GM19397 (cell line): Measurements from ENCODE around the gene EPM2A.

Experiments used
- ATAC-seq: cut with Tn5 transposase; IDR thresholded peaks from one replicate; pipeline ENCODE4 v1.9.1; 2021; ENCODE audit warnings: mild to moderate bottlenecking, moderate library complexity; ENCODE audit not compliant: unreplicated experiment

EPM2A gene

GRCh38 chr6:145608850-145609249, 126.5 kb downstream of the EPM2A start:
- ATAC-seq, result no peak

GRCh38 chr6:145603991-145604390, 131.3 kb downstream of the EPM2A start:
- ATAC-seq, result no peak

GRCh38 chr6:145603424-145603833, 131.9 kb downstream of the EPM2A start:
- ATAC-seq, result no peak

GRCh38 chr6:145602726-145603326, 132.5 kb downstream of the EPM2A start:
- no peak for ATAC-seq

GRCh38 chr6:145601397-145601796, 133.9 kb downstream of the EPM2A start:
- ATAC-seq, result no peak

- no peak for ATAC-seq
Observed at GRCh38 chr6:145600299-145600698, 135.0 kb downstream of the EPM2A start.

- no peak for ATAC-seq
Observed at GRCh38 chr6:145588981-145589380, 146.3 kb downstream of the EPM2A start.

GRCh38 chr6:145587334-145587733, 148.0 kb downstream of the EPM2A start:
- ATAC-seq, result no peak

- no peak for ATAC-seq
Observed at GRCh38 chr6:145583753-145584152, 151.6 kb downstream of the EPM2A start.
